Brain microvascular endothelial cell (primary cell): ENCODE results near the gene MAP3K6.

ENCODE experiments used
- DNase-seq: peaks from one replicate; pipeline ENCODE4 v3.0.0-alpha.2; 2020
- H3K27ac ChIP-seq: fragments of 250-450 bp; sonication (Bioruptor Pico); 2 replicates; pipeline ENCODE4 v1.5.1; 2020; ENCODE audit warnings: mild to moderate bottlenecking, moderate library complexity
- H3K27me3 ChIP-seq: fragments of 250-450 bp; sonication (Bioruptor Pico); replicated peaks from 2 replicates; pipeline ENCODE4 v1.5.1; 2020; ENCODE audit warnings: mild to moderate bottlenecking
- H3K36me3 ChIP-seq: fragments of 250-450 bp; sonication (Bioruptor Pico); replicated peaks from 2 replicates; pipeline ENCODE4 v1.5.1; 2020; ENCODE audit warnings: mild to moderate bottlenecking
- H3K4me3 ChIP-seq: 2 replicates; pipeline ENCODE4 v1.5.1; 2011; ENCODE audit warnings: low read depth, mild to moderate bottlenecking, control low read depth, low read length, moderate library complexity
- in situ Hi-C: cut with HindIII; loops from 2 replicates; pipeline ENCODE4 v1.10.0; 2017; ENCODE audit warnings: low sequenced_read_pairs, low pct_ligation_motif_present
- TF ChIP-seq, protein P1 (sequence below): IDR thresholded peaks from 2 replicates; pipeline ENCODE4 v1.5.1; 2011; ENCODE audit warnings: low read depth, mild to moderate bottlenecking, moderate library complexity, low read length, control low read depth, inconsistent platforms; ENCODE audit errors: missing control alignments

MAP3K6 gene

DNA sequence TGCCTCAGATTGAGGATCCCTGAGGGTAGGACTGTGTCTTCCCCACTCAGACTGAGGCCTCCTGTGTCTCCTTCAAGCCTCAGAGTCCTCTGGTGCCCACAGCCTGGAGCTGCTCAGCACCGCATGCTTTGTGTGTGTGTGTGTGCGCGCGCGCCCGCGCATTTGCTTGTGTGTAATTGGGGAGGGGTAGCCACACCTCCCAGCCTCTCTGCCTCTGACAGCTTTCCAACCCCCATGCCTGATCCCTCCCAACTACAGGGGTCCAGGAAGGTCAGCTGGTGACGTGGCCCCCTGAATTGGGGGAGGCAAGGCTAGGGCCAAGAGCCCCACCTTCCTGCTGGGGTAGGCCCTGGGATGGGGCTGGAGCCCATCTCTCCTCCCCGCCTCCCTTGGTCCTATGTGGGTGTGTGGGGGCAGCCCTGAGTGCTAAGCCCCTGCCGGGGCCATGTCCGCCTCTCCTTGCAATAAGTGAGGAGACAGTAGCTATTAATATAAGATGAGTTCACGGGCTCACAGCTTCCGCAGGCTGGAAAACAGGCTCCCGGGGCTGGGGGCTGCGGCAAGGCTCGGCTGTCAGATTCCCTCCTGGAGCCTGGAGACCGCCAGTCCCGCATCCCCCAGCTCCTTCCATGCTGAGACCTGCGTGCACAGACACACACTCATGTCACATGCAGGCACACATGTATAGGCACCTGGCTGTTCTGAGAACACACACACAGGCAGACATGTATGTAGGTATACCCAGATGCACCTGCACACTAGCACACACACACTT lies 32.7 kb upstream of the MAP3K6 start:
- TF ChIP-seq, protein P1, sequence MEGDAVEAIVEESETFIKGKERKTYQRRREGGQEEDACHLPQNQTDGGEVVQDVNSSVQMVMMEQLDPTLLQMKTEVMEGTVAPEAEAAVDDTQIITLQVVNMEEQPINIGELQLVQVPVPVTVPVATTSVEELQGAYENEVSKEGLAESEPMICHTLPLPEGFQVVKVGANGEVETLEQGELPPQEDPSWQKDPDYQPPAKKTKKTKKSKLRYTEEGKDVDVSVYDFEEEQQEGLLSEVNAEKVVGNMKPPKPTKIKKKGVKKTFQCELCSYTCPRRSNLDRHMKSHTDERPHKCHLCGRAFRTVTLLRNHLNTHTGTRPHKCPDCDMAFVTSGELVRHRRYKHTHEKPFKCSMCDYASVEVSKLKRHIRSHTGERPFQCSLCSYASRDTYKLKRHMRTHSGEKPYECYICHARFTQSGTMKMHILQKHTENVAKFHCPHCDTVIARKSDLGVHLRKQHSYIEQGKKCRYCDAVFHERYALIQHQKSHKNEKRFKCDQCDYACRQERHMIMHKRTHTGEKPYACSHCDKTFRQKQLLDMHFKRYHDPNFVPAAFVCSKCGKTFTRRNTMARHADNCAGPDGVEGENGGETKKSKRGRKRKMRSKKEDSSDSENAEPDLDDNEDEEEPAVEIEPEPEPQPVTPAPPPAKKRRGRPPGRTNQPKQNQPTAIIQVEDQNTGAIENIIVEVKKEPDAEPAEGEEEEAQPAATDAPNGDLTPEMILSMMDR, result no peak
- Histone ChIP-seq H3K27me3 (no peaks in the 10 kb centered on the region), H3K27ac (no peak overlapping the region), H3K36me3 (no peaks in the 10 kb centered on the region), H3K4me3 (no peak overlapping the region)
- in situ Hi-C loops, result loop anchor here (25.0 kb wide), 1 partner anchor 163 kb away; no protein-coding TSS in a partner anchor
- no peak for DNase-seq

DNA sequence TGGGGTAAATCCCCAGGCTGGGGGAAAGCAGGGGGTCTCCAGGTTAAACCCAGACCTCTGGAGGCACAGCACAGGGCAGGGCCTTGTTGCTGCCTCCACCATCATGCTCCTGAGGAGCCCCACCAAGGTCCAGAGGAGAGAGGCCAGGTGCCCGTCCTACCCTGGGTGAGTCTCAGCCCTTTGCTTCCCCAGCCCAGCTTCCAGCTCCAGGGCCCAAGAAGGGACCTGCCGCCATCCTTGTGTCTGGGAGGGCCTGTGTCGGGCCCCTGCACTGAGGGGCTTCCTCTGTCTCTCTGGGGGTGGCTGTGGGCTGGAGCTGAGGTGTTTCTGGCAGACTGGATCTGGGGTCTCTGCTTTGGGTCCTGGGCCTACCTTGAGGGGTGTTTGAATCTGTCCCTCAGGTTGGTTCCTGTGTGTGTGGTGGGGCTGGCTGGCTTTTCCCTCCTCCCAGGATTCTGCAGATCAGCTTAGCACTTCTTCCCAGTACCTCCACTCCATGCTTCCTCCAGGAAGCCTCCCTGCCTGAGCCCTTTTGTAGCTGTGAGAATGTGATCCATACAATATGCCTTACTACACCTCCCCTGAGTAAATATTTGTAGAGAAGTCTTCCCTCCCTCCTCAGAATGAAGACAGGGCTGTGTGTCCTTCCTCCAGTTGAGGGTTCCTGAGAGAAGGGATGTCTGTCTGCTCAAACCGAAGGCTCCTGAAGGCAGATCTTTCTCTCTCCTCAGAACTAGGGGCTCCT lies 31.8 kb upstream of the MAP3K6 start:
- no peaks in the 10 kb centered on the region for H3K36me3 ChIP-seq
- no peak overlapping the region for H3K27ac ChIP-seq
- TF ChIP-seq, protein P1, result no peak
- no peaks in the 10 kb centered on the region for H3K27me3 ChIP-seq
- in situ Hi-C loops, result no loop called here
- no peak for DNase-seq
- H3K4me3 ChIP-seq, result no peak overlapping the region

DNA sequence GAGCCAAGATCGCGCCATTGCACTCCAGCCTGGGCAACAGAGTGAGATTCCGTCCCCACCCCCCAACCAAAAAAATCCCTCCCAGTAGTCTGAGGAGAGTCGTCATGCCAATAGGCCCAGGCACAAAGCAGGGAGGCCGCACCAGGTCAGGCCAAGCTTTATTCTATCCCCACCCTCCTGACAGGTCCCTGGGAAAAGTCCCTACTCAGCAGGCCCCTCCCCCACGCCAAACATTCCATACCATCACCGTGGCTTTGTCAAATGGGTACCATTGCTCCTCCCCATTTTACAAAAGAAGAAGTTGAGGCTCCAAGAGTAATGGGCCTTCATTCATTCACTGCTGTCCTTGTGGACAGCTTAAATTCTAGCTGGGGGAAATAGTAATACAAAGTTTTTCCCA lies 31.0 kb upstream of the MAP3K6 start:
- no peak overlapping the region for H3K27ac ChIP-seq
- DNase-seq, result no peak
- in situ Hi-C loops, result no loop called here
- TF ChIP-seq, protein P1, result no peak
- no peaks in the 10 kb centered on the region for H3K27me3 ChIP-seq
- H3K4me3 ChIP-seq, result no peak overlapping the region
- no peaks in the 10 kb centered on the region for H3K36me3 ChIP-seq

DNA sequence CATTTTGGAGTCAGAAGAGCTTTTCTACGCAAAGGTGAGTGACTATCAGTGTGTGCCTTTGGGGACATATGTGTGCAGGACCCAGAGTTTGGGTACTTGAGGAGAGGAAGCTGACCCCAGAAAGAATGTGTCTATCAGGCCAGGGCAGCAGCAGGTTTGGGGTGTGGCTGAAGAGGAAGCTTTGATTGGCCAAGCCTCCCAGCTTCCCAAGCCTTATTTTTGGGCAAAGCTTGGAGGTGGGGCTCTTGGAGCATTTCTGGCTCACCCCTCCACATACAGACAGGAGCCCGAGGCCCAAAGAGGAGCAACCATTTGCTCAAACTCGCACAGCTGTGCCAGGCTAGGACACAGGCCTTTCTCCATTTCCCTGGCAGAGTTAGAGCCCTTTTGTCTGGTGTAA lies 30.3 kb upstream of the MAP3K6 start:
- H3K4me3 ChIP-seq, result no peak overlapping the region
- in situ Hi-C loops, result no loop called here
- no peaks in the 10 kb centered on the region for H3K27me3 ChIP-seq
- no peaks in the 10 kb centered on the region for H3K36me3 ChIP-seq
- H3K27ac ChIP-seq, result no peak overlapping the region
- TF ChIP-seq, protein P1, result no peak
- no peak for DNase-seq

DNA sequence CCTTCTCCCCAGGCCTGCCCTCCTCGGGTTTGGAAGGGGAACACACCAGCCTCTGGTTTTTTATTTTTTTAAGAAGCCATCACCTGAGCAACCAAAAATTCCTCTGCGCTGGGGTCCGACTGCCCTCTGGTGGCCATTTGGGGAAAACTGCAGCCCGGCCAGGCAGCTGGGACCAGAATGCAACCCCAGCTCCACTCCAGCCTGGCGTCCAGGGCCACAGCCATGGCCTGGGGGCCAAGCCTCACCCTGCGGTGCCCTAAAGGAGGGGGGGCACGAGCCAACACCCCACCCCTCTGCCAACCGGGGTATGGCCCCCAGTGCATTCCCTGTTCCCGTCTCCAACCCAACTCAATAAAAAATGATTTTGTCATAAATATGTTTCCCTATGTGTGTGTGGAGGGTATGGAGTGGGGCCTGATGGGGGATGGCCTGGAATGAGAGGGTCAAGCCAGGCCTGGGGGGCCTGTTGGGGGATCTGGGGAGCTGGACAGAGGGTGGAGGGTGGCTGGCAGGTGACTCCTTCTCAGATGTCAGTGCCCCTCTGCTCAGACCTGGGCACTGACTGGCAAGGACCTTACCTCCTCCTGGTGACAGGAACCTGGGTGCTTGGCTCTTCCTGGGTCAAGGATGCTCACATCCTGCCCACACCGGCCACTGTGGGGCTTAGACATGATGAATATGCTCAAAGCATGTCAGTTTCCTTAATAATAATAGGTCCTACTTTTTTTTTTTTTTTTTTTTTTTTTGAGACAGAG lies 28.9 kb upstream of the MAP3K6 start:
- Histone ChIP-seq H3K27me3 (no peaks in the 10 kb centered on the region), H3K36me3 (no peaks in the 10 kb centered on the region), H3K27ac (no peak overlapping the region), H3K4me3 (no peak overlapping the region)
- peak; percentile 48 for DNase-seq
- in situ Hi-C loops, result no loop called here
- TF ChIP-seq, protein P1, result peak; percentile 93
